Activated CD8-positive, alpha-beta memory T cell treated with anti-CD3 and anti-CD28 coated beads for 1 hour (primary cell): ENCODE results near the gene TSC2.
"Not testable (repeated sequence)": the region's sequence is repeated elsewhere in the genome, so short reads cannot be mapped to it uniquely, and the experiment has no call there.

Experiments used
- DNase-seq, 2 donors: peaks; one replicate each; pipeline ENCODE4 v3.0.0-alpha.2; 2020; ENCODE audit warnings: low read depth in 1 of 2; ENCODE audit errors: extremely low read depth in 1 of 2

TSC2 gene

GRCh38 chr16:2101581-2101980 lies 53.8 kb downstream of the TSC2 start:
- not testable (repeated sequence) for DNase-seq

- no peak for DNase-seq
Observed at GRCh38 chr16:2102471-2102870, 54.7 kb downstream of the TSC2 start.

GRCh38 chr16:2104464-2104863 lies 56.7 kb downstream of the TSC2 start:
- not testable (repeated sequence) for DNase-seq

- not testable (repeated sequence) for DNase-seq
Observed at GRCh38 chr16:2105291-2105690, 57.5 kb downstream of the TSC2 start.

GRCh38 chr16:2105769-2106168 lies 58.0 kb downstream of the TSC2 start:
- not testable (repeated sequence) for DNase-seq

GRCh38 chr16:2106211-2106610 lies 58.4 kb downstream of the TSC2 start:
- not testable (repeated sequence) for DNase-seq

- DNase-seq = not testable (repeated sequence)
Observed at GRCh38 chr16:2107121-2107790, 59.5 kb downstream of the TSC2 start.

GRCh38 chr16:2107791-2108125 lies 60.0 kb downstream of the TSC2 start:
- DNase-seq = not testable (repeated sequence)

GRCh38 chr16:2108446-2109270 lies 60.9 kb downstream of the TSC2 start:
- DNase-seq = not testable (repeated sequence)

GRCh38 chr16:2109271-2109580 lies 61.4 kb downstream of the TSC2 start:
- DNase-seq = not testable (repeated sequence)

- not testable (repeated sequence) for DNase-seq
Observed at GRCh38 chr16:2109872-2110271, 62.1 kb downstream of the TSC2 start.

- DNase-seq = not testable (repeated sequence)
Observed at GRCh38 chr16:2110332-2111008, 62.7 kb downstream of the TSC2 start.

- not testable (repeated sequence) for DNase-seq
Observed at GRCh38 chr16:2111009-2111353, 63.2 kb downstream of the TSC2 start.

GRCh38 chr16:2111412-2112335 lies 63.9 kb downstream of the TSC2 start:
- DNase-seq = not testable (repeated sequence)

GRCh38 chr16:2112539-2113106 lies 64.8 kb downstream of the TSC2 start:
- DNase-seq = not testable (repeated sequence)

GRCh38 chr16:2114225-2114624 lies 66.4 kb downstream of the TSC2 start:
- not testable (repeated sequence) for DNase-seq

GRCh38 chr16:2114885-2115590 lies 67.3 kb downstream of the TSC2 start:
- DNase-seq = not testable (repeated sequence)

GRCh38 chr16:2115591-2115973 lies 67.8 kb downstream of the TSC2 start:
- no peak for DNase-seq

GRCh38 chr16:2116428-2116827 lies 68.6 kb downstream of the TSC2 start:
- DNase-seq = not testable (repeated sequence)

GRCh38 chr16:2117341-2117740 lies 69.6 kb downstream of the TSC2 start:
- DNase-seq = not testable (repeated sequence)
